HCT116 (cell line): ENCODE results near the gene FAM163B.

Source experiments
- ELF1 ChIP-seq: IDR thresholded peaks from 2 replicates; pipeline ENCODE4 v1.6.1; 2012; ENCODE audit warnings: low read depth, borderline replicate concordance
- EZH2 ChIP-seq: fragments of 200-600 bp; sonication (generic); IDR thresholded peaks from 2 replicates; pipeline ENCODE4 v1.6.1; 2017; ENCODE audit warnings: antibody characterized with exemption, mixed run types
- POLR2A ChIP-seq: IDR thresholded peaks from 2 replicates; pipeline ENCODE4 v1.7.0; 2011; ENCODE audit warnings: borderline replicate concordance; ENCODE audit not compliant: insufficient read depth, insufficient read length; ENCODE audit errors: extremely low read depth
- TCF7L2 ChIP-seq: IDR thresholded peaks from 2 replicates; pipeline ENCODE4 v1.7.0; 2011; ENCODE audit warnings: borderline replicate concordance, inconsistent platforms; ENCODE audit not compliant: insufficient read depth, insufficient read length; ENCODE audit errors: extremely low read depth
- YY1 ChIP-seq: IDR thresholded peaks from 2 replicates; pipeline ENCODE4 v1.6.1; 2011; ENCODE audit warnings: low read length, low read depth, moderate library complexity, mild to moderate bottlenecking; ENCODE audit not compliant: insufficient replicate concordance; ENCODE audit errors: extremely low read depth
- TF ChIP-seq, protein P1 (sequence below), 3 experiments: fragments of 200-600 bp in 1 of 3; sonication (generic) in 1 of 3; IDR thresholded peaks in 2 of 3; conservative IDR thresholded peaks in 1 of 3; 2 replicates each; pipeline ENCODE4 v1.5.1; 2012 to 2017; ENCODE audit warnings: low read depth in 2 of 3, low read length in 2 of 3, antibody characterized with exemption in 1 of 3, borderline replicate concordance in 1 of 3, control low read depth in 1 of 3, mild to moderate bottlenecking in 1 of 3, mixed read lengths in 1 of 3, mixed run types in 1 of 3, moderate library complexity in 1 of 3; ENCODE audit not compliant: insufficient read depth in 1 of 3

DNA sequence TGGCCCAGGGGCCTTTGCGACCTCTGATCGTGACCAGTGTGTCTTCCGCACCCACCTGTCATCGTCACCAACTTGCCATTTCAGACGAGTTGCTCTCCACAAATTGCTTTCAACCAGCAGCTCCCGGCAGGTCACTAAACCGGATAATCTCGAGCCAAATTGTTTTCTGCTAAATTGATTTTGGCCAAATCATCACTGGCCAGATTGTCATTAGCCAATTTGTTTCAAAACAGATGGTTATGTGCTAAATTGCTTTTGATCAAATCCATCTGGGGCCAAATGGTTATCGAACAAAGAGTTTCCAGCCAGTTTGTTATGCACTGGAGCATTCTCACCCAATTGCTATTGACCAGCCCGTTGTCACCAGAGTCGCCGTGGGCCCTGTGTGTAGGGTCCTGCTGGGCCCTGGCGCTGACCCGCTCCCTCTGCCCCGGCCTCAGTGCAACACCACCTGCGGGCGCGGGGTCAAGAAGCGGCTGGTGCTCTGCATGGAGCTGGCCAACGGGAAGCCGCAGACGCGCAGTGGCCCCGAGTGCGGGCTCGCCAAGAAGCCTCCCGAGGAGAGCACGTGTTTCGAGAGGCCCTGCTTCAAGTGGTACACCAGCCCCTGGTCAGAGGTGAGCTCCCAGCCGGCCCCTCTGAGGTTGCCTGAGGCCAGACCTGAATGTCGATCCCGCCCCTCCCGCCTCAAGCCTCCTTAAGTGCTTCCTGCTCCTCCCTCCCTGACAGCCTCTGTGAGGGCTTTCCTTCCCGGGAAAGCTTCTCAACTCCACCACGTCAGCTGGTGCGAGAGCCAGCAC lies 39.1 kb downstream of the FAM163B start:
- no peak for TF ChIP-seq TCF7L2
- no peak for TF ChIP-seq ELF1
- TF ChIP-seq, protein P1, sequence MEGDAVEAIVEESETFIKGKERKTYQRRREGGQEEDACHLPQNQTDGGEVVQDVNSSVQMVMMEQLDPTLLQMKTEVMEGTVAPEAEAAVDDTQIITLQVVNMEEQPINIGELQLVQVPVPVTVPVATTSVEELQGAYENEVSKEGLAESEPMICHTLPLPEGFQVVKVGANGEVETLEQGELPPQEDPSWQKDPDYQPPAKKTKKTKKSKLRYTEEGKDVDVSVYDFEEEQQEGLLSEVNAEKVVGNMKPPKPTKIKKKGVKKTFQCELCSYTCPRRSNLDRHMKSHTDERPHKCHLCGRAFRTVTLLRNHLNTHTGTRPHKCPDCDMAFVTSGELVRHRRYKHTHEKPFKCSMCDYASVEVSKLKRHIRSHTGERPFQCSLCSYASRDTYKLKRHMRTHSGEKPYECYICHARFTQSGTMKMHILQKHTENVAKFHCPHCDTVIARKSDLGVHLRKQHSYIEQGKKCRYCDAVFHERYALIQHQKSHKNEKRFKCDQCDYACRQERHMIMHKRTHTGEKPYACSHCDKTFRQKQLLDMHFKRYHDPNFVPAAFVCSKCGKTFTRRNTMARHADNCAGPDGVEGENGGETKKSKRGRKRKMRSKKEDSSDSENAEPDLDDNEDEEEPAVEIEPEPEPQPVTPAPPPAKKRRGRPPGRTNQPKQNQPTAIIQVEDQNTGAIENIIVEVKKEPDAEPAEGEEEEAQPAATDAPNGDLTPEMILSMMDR (IDR thresholded peaks at IDR 0.05 in 2 of 3, conservative IDR thresholded peaks at IDR 0.05 in 1 of 3; ENCODE audit: borderline replicate concordance in 1 of 3, insufficient read depth in 1 of 3, low read depth in 2 of 3, low read length in 2 of 3) = no peak
- no peak for TF ChIP-seq YY1
- TF ChIP-seq EZH2 = no peak
- TF ChIP-seq POLR2A = no peak
